Measurements from ENCODE around the gene MMP11. TPM values are rescaled to one million over a fixed set of nuclear protein-coding genes. Genes with fewer than 3 reads are reported as not detected.

MMP11 gene
- total RNA-seq (2012; rRNA removed) (1.4 and 2.2 TPM in 2 replicates), polyA plus RNA-seq (2012; rRNA removed) (5.9 and 6.0 TPM in 2 replicates), Bru-seq, nascent RNA (percentile 31 among the genes with signal in this experiment), BruChase-seq, experiment 1, labeled RNA remaining after a 6-hour chase (percentile 39 among the genes with signal in this experiment), BruChase-seq, experiment 2, labeled RNA remaining after a 2-hour chase (percentile 34 among the genes with signal in this experiment)
- 6.5 and 10.3 TPM in 2 replicates for polyA plus RNA-seq (2012; cell fraction: cytosol; rRNA removed)
- polyA plus RNA-seq (2012; cell fraction: nucleus; rRNA removed; ENCODE audit: low replicate concordance): 5.3 and 10.6 TPM in 2 replicates
- long read RNA-seq, transcript MMP11-201 (8 exons, 2,291 nt): major isoform, 6 of 6 reads
- long read RNA-seq, partial matches to known transcripts: 0 of 6 reads
- long read RNA-seq, other reads (novel, unspliced or antisense): 0 of 6 reads

DNA sequence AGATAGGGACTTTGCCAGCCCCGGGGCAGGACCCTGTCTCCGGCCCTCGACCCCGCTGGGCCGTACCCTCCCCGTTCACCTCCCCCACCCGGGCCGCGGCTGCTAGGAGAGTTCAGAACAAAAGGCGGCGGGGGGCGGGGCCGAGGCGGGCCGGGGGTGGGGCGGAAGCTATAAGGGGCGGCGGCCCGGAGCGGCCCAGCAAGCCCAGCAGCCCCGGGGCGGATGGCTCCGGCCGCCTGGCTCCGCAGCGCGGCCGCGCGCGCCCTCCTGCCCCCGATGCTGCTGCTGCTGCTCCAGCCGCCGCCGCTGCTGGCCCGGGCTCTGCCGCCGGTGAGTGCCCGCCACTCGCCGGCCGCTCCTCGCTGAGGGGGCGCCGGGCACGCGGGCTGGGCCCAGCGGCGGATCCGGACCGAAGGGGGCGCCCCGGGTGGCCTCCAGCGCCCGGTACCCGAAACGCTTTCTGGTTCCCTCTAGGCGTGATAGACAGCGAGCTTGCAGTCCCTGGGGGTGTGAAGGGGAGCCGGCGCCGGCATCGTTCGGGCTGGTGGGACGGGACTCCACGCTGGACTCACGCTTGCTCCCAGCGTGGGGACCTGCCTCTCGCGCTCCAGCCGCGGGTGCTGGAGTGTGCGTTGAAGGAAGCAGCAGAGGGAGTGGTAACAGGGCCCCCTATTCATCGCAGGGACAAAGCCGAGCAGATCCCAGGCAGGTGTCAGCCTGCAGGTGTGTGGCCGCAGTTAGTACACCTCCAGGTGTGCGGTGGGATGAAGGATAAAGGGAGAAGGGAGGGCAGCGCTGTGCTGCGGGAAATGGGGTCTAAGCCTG lies at the start of gene MMP11:
Gene MMP11 (plus strand): TSS at position 201 of the 825 bp plus-strand sequence. CDS start 22 bp downstream, at position 223.
- Histone ChIP-seq H3K9me1 (ENCODE audit: insufficient read depth, low read length) (peaks cover 12% of the 10 kb centered on the region), H2BK5ac (ENCODE audit: low read depth, low read length, poor library complexity, severe bottlenecking) (no peak within 1 kb of the TSS), H3K4me2 (ENCODE audit: low read depth, low read length) (peak within 1 kb of the TSS; percentile 77), H3K27ac (ENCODE audit: insufficient read depth, low read length) (peak within 1 kb of the TSS; percentile 23), H4K20me1 (ENCODE audit: insufficient read depth, low read length) (no peaks in the 10 kb centered on the region), H3K9me3 (ENCODE audit: control insufficient read depth, insufficient read depth, low read length) (no peaks in the 10 kb centered on the region), H2AFZ (replicated peaks; ENCODE audit: low read length, poor library complexity) (peak within 1 kb of the TSS; percentile 97), H3K56ac (ENCODE audit: extremely low read depth, insufficient read depth, low read length) (0 out of 2 replicates have a peak within 1 kb of the TSS, but pooled peaks have one; percentile 38), H3K36me3 (ENCODE audit: control insufficient read depth, insufficient read depth, low read length) (no peaks in the 10 kb centered on the region), H4K5ac (ENCODE audit: low read depth, low read length) (peak within 1 kb of the TSS; percentile 89), H2BK120ac (ENCODE audit: low read depth, low read length) (peak within 1 kb of the TSS; percentile 44), H4K91ac (ENCODE audit: insufficient read depth, low read depth, low read length) (peak within 1 kb of the TSS; percentile 93), H3K4ac (ENCODE audit: low read depth, low read length) (peak within 1 kb of the TSS; percentile 99), H3K18ac (ENCODE audit: low read depth, low read length) (peak within 1 kb of the TSS; percentile 78; the same call in 1 of the 2 replicates), H2BK15ac (ENCODE audit: low read depth, low read length) (peak within 1 kb of the TSS; percentile 61; the same call in 1 of the 3 replicates), H4K8ac (ENCODE audit: low read depth in 2 of 2, low read length in 2 of 2) (peak within 1 kb of the TSS; percentile 97), H2AK5ac (ENCODE audit: low read depth, low read length) (peak within 1 kb of the TSS; percentile 99), H3K9ac (ENCODE audit: low read depth, low read length) (peak within 1 kb of the TSS; percentile 68), H3K27me3 (ENCODE audit: control insufficient read depth, insufficient read depth, low read length) (no peaks in the 10 kb centered on the region), H2BK20ac (ENCODE audit: low read depth, low read length) (peak within 1 kb of the TSS; percentile 13; the same call in 1 of the 2 replicates), H3K23ac (ENCODE audit: low read depth, low read length) (peak within 1 kb of the TSS; percentile 82; the same call in 1 of the 2 replicates), H3K4me1 (ENCODE audit: control insufficient read depth, insufficient read depth, low read length) (peaks cover 25% of the 10 kb centered on the region; the same call in 1 of the 2 replicates), H2AK9ac (replicated peaks; ENCODE audit: low read depth, low read length, poor library complexity) (peak within 1 kb of the TSS; percentile 92), H3K14ac (replicated peaks; ENCODE audit: low read depth, low read length) (peak within 1 kb of the TSS; percentile 97), H3K79me1 (ENCODE audit: low read depth in 1 of 2, low read length in 2 of 2) (peaks cover 0 to 7% of the 10 kb centered on the region in 2 experiments; a peak in 1 of 4 replicates), H3K4me3 (ENCODE audit: insufficient read depth, low read depth, low read length) (peak within 1 kb of the TSS; percentile 41)
- no peak for DNase-seq
- ChIA-PET CTCF (no interaction called here), POLR2A (ENCODE audit: unreplicated experiment) (interaction anchor here (0.5 kb wide), 1 partner anchor 24 kb away, joined by 6 read pairs; no protein-coding TSS in a partner anchor)
- peak; percentile 79 for ATAC-seq (ENCODE audit: low read depth)
- 5% methylated on average over 9 of the region's 79 CpGs; no CpG with 5 or more reads in 1 of the 2 experiments for WGBS, 2 experiments (ENCODE audit: extremely low coverage in 2 of 2, insufficient read length in 1 of 2)
- no TSS peak for BruUV-seq (replicated peaks)
- intact Hi-C loops (cut with micrococcal nuclease) (loop anchor here (5.0 to 10.0 kb wide), 2 partner anchors 74 to 182 kb away; no protein-coding TSS in a partner anchor), in situ Hi-C loops (cut with MboI; ENCODE audit: low sequenced_read_pairs) (no loop called here), dilution Hi-C loops (cut with HindIII; ENCODE audit: low sequenced_read_pairs, unreplicated experiment) (no loop called here)
- no peak for TF ChIP-seq USF2 (IDR thresholded peaks at IDR 0.05; ENCODE audit: low read depth, low read length)
- TF ChIP-seq, protein P1, sequence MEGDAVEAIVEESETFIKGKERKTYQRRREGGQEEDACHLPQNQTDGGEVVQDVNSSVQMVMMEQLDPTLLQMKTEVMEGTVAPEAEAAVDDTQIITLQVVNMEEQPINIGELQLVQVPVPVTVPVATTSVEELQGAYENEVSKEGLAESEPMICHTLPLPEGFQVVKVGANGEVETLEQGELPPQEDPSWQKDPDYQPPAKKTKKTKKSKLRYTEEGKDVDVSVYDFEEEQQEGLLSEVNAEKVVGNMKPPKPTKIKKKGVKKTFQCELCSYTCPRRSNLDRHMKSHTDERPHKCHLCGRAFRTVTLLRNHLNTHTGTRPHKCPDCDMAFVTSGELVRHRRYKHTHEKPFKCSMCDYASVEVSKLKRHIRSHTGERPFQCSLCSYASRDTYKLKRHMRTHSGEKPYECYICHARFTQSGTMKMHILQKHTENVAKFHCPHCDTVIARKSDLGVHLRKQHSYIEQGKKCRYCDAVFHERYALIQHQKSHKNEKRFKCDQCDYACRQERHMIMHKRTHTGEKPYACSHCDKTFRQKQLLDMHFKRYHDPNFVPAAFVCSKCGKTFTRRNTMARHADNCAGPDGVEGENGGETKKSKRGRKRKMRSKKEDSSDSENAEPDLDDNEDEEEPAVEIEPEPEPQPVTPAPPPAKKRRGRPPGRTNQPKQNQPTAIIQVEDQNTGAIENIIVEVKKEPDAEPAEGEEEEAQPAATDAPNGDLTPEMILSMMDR (conservative IDR thresholded peaks at IDR 0.05; ENCODE audit: low read depth, low read length): 0 out of 2 replicates have a peak, but pooled peaks have one; percentile 7

Data from IMR-90 (cell line).